CD14-positive monocyte (primary cell): ENCODE data around the gene ZNF768. TPM values are rescaled to one million over a fixed set of nuclear protein-coding genes. Genes with fewer than 3 reads are reported as not detected.

ENCODE experiments used
- DNase-seq, 3 donors: peaks; one replicate each; pipeline ENCODE4 v3.0.0-alpha.2; 2011 to 2022
- H2AFZ ChIP-seq: 2 replicates; pipeline ENCODE4 v1.6.0; 2012; ENCODE audit warnings: mild to moderate bottlenecking, low read depth, low read length, inconsistent platforms; ENCODE audit not compliant: insufficient read depth, poor library complexity, severe bottlenecking
- H3K27ac ChIP-seq, 2 donors: 1 replicate in 1 of 2; 2 replicates in 1 of 2; pipeline ENCODE4 v1.5.1; 2012 to 2013; ENCODE audit warnings: low read length in 2 of 2, control low read depth in 1 of 2, inconsistent platforms in 1 of 2, low read depth in 1 of 2, mild to moderate bottlenecking in 1 of 2
- H3K27me3 ChIP-seq, 2 donors: one replicate each; pipeline versions ENCODE4 v1.6.0 to v1.6.1; 2011 to 2013; ENCODE audit warnings: low read length in 2 of 2; ENCODE audit not compliant: control insufficient read depth in 2 of 2, insufficient read depth in 2 of 2
- H3K36me3 ChIP-seq, 2 donors: replicated peaks in 1 of 2; 1 replicate in 1 of 2; 2 replicates in 1 of 2; pipeline versions ENCODE4 v1.5.1 to v1.6.1; 2012 to 2013; ENCODE audit warnings: low read length in 2 of 2, control low read depth in 1 of 2, inconsistent platforms in 1 of 2, mild to moderate bottlenecking in 1 of 2; ENCODE audit not compliant: insufficient read depth in 2 of 2, control insufficient read depth in 1 of 2
- H3K4me1 ChIP-seq, 2 donors: 1 replicate in 1 of 2; 2 replicates in 1 of 2; pipeline versions ENCODE4 v1.5.1 to v1.6.1; 2012 to 2013; ENCODE audit warnings: low read length in 2 of 2, control low read depth in 1 of 2, inconsistent platforms in 1 of 2, mild to moderate bottlenecking in 1 of 2, moderate library complexity in 1 of 2; ENCODE audit not compliant: insufficient read depth in 2 of 2, control insufficient read depth in 1 of 2
- H3K4me2 ChIP-seq: replicated peaks from 2 replicates; pipeline ENCODE3; 2012; ENCODE audit warnings: low read length, moderate library complexity, mild to moderate bottlenecking; ENCODE audit not compliant: poor library complexity, severe bottlenecking; ENCODE audit errors: extremely low read depth
- H3K4me3 ChIP-seq, 3 experiments: fragments of 200-600 bp in 1 of 3; sonication (generic) in 1 of 3; replicated peaks in 1 of 3; 1 replicate in 2 of 3; 2 replicates in 1 of 3; pipeline ENCODE4 v1.5.1; 2011 to 2013; ENCODE audit warnings: low read length in 3 of 3, mild to moderate bottlenecking in 3 of 3, control low read depth in 2 of 3, low read depth in 2 of 3, inconsistent platforms in 1 of 3, moderate library complexity in 1 of 3
- H3K79me2 ChIP-seq: 2 replicates; pipeline ENCODE4 v1.6.0; 2012; ENCODE audit warnings: mild to moderate bottlenecking, control low read depth, inconsistent platforms, low read length, moderate library complexity; ENCODE audit not compliant: insufficient read depth
- H3K9ac ChIP-seq: 2 replicates; pipeline ENCODE4 v1.6.0; 2017; ENCODE audit warnings: low read length, mild to moderate bottlenecking; ENCODE audit not compliant: insufficient read depth, poor library complexity, severe bottlenecking
- H3K9me3 ChIP-seq, 2 donors: replicated peaks in 1 of 2; 1 replicate in 1 of 2; 2 replicates in 1 of 2; pipeline versions ENCODE4 v1.5.1 to v1.6.1; 2012 to 2013; ENCODE audit warnings: low read length in 2 of 2, control low read depth in 1 of 2; ENCODE audit not compliant: control insufficient read depth in 1 of 2, insufficient read depth in 1 of 2
- H4K20me1 ChIP-seq: 2 replicates; pipeline ENCODE4 v1.6.0; 2012; ENCODE audit warnings: mild to moderate bottlenecking, low read length, control low read depth, moderate library complexity; ENCODE audit not compliant: insufficient read depth
- H3K27ac Mint-ChIP-seq, 7 donors: one replicate each; pipeline ENCODE4 v1.8.0; 2020; ENCODE audit warnings: mild to moderate bottlenecking in 7 of 7, mixed read lengths in 7 of 7, moderate library complexity in 6 of 7, inconsistent platforms in 2 of 7
- H3K27me3 Mint-ChIP-seq, 3 donors: one replicate each; pipeline ENCODE4 v1.8.0; 2021 to 2022; ENCODE audit warnings: low read depth in 3 of 3, mild to moderate bottlenecking in 3 of 3, mixed read lengths in 3 of 3, moderate library complexity in 3 of 3, inconsistent platforms in 1 of 3
- H3K36me3 Mint-ChIP-seq, 2 donors: one replicate each; pipeline ENCODE4 v1.8.0; 2020; ENCODE audit warnings: mixed read lengths in 2 of 2, inconsistent platforms in 1 of 2, mild to moderate bottlenecking in 1 of 2
- H3K4me1 Mint-ChIP-seq: one replicate; pipeline ENCODE4 v1.8.0; 2020; ENCODE audit warnings: mild to moderate bottlenecking, mixed read lengths
- H3K4me3 Mint-ChIP-seq, 2 donors: one replicate each; pipeline ENCODE4 v1.8.0; 2020; ENCODE audit warnings: mild to moderate bottlenecking in 2 of 2, mixed read lengths in 2 of 2, moderate library complexity in 1 of 2
- H3K9me3 Mint-ChIP-seq, 7 donors: one replicate each; pipeline ENCODE4 v1.8.0; 2020 to 2022; ENCODE audit warnings: mixed read lengths in 7 of 7, mild to moderate bottlenecking in 6 of 7, moderate library complexity in 6 of 7, inconsistent platforms in 2 of 7
- WGBS: methylation state at CpG from one replicate; pipeline ENCODE4 v1.1.5; 2013; ENCODE audit warnings: missing lambda C conversion rate; ENCODE audit not compliant: insufficient coverage; 5-methylcytosine and 5-hydroxymethylcytosine counted together
- intact Hi-C, 2 donors: fragments of 100-400 bp; cut with micrococcal nuclease; formaldehyde crosslinking; loops; one replicate each; pipeline versions ENCODE4 v1.15.0 to v1.15.1; 2023
- polyA plus RNA-seq, 3 donors: library from polyadenylated mRNA; depleted of rRNA in 1 of 3; unstranded in 2 of 3; stranded (reverse) in 1 of 3; fragments of 300-500 nt in 2 of 3; fragments of >200 nt in 1 of 3; fragmentation: Illumina TruSeq in 2 of 3; gene quantifications; 1 replicate in 2 of 3; 2 replicates in 1 of 3; pipeline ENCODE4 v1.2.3, GENCODE V29; 2012 to 2021
- TF ChIP-seq, protein P1 (sequence below): fragments of 200-600 bp; IDR thresholded peaks from one replicate; pipeline ENCODE4 v1.8.0; 2022; ENCODE audit warnings: antibody characterized with exemption, mild to moderate bottlenecking

Gene ZNF768
- polyA plus RNA-seq, 3 donors: 2.8 to 13.4 (median 3.0) TPM

DNA sequence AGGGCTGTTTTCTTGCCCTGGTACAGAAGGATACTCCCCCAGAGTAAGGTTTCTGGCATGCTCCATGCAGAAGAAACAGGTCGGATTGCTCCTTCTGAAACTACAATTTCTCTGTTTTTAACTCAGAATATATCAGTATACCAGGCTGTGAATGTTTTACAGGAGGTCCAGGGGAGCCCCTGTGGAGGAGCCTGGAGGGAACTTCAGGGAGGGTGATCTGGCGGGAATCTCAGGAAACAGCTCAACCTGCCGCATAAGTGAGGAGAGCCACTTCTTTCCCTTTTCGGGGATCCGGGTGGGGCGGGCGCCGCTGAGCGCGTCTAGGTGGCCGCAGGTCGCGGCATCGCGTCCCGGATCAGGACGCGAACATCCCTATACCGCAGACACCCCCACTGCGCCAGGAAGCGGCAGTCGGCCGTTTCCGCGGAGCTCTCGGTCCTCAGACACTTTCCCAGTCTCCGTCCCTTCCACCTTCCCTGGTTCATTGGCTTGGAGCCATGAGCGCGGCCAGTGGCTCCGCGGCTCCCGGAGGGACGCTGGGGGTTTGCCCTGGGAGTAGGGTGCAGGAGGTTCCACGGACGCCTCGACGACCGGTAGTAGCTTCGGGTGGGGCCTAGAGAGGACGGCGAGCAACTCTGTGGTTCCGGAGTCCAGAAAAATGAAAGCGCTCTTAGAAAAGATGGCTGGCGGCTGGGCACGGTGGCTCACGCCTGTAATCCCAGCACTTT is 34.9 kb upstream of the ZNF768 start:
- no peaks in the 10 kb centered on the region for H3K27me3 ChIP-seq
- H3K36me3 Mint-ChIP-seq: peaks cover 1 to 2% of the 10 kb centered on the region in 2 donors
- peaks cover 47% of the 10 kb centered on the region for H3K4me1 Mint-ChIP-seq
- H3K4me3 ChIP-seq: peak overlapping the region; percentile 43 to 82 (median 58)
- DNase-seq: peak in 2 of 3 donors; percentile 26 to 40
- peak overlapping the region; percentile 71 to 85 for H3K27ac ChIP-seq
- H3K36me3 ChIP-seq: peaks cover under 1% of the 10 kb centered on the region in 2 donors
- H3K9me3 ChIP-seq: no peaks in the 10 kb centered on the region
- H3K9me3 Mint-ChIP-seq: no peaks in the 10 kb centered on the region
- peak overlapping the region; percentile 94 for H2AFZ ChIP-seq
- H3K4me3 Mint-ChIP-seq: peak overlapping the region; percentile 94 to 97
- 3% methylated on average over 42 of the region's 46 CpGs for WGBS
- peak overlapping the region; percentile 84 for H3K4me2 ChIP-seq
- TF ChIP-seq, protein P1, sequence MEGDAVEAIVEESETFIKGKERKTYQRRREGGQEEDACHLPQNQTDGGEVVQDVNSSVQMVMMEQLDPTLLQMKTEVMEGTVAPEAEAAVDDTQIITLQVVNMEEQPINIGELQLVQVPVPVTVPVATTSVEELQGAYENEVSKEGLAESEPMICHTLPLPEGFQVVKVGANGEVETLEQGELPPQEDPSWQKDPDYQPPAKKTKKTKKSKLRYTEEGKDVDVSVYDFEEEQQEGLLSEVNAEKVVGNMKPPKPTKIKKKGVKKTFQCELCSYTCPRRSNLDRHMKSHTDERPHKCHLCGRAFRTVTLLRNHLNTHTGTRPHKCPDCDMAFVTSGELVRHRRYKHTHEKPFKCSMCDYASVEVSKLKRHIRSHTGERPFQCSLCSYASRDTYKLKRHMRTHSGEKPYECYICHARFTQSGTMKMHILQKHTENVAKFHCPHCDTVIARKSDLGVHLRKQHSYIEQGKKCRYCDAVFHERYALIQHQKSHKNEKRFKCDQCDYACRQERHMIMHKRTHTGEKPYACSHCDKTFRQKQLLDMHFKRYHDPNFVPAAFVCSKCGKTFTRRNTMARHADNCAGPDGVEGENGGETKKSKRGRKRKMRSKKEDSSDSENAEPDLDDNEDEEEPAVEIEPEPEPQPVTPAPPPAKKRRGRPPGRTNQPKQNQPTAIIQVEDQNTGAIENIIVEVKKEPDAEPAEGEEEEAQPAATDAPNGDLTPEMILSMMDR: no peak
- H4K20me1 ChIP-seq: no peaks in the 10 kb centered on the region
- peaks cover 2 to 5% (median 5%) of the 10 kb centered on the region in 3 donors for H3K27me3 Mint-ChIP-seq
- peaks cover 18% of the 10 kb centered on the region for H3K79me2 ChIP-seq
- H3K4me1 ChIP-seq: peaks cover 43 to 50% of the 10 kb centered on the region in 2 donors
- intact Hi-C loops: no loop called here
- H3K27ac Mint-ChIP-seq: peak overlapping the region; percentile 91 to 96 (median 95)
- H3K9ac ChIP-seq: peak overlapping the region; percentile 79

DNA sequence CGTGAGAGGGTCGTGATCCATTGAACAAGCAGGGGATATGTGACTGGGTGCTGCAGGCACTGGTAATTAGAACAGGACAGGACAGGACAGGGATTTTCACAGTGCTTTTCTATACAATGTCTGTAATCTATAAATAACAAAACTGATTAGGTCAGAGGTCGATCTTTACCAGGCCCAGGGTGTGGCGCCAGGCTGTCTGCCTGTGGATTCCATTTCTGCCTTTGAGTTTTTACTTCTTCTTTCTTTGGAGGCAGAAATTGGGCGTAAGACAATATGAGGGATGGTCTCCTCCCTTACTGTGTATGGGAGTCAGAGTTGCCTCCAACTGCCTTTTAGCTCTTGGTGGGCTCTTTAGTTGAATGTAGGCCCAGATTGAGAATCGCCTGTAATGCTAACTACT is 33.3 kb upstream of the ZNF768 start:
- H3K79me2 ChIP-seq: peaks cover 26% of the 10 kb centered on the region
- Mint-ChIP-seq H3K4me3 (no peak overlapping the region), H3K27me3 (peaks cover 0 to 5% (median 0%) of the 10 kb centered on the region in 3 donors), H3K4me1 (peaks cover 48% of the 10 kb centered on the region), H3K36me3 (peaks cover 9 to 15% of the 10 kb centered on the region in 2 donors), H3K9me3 (no peaks in the 10 kb centered on the region), H3K27ac (peak overlapping the region; percentile 92 to 98 (median 95))
- DNase-seq: peak in 2 of 3 donors; percentile 43 to 53
- peak overlapping the region in 1 of 3 experiments; percentile 93 for H3K4me3 ChIP-seq
- no peak overlapping the region for H3K9ac ChIP-seq
- TF ChIP-seq, protein P1: no peak
- peaks cover 9 to 16% of the 10 kb centered on the region in 2 donors for H3K36me3 ChIP-seq
- 0% methylated on average over 2 of the region's 6 CpGs for WGBS
- peak overlapping the region; percentile 46 for H2AFZ ChIP-seq
- H4K20me1 ChIP-seq: no peaks in the 10 kb centered on the region
- intact Hi-C loops: loop anchor here (2.0 to 10.0 kb wide), 4 partner anchors 13 to 55 kb away; partner anchors contain the start of genes ZNF689 (in 1 of the 2), ZNF747 (in 1 of the 2) and ZNF768 (in 1 of the 2)
- peak overlapping the region; percentile 8 for H3K4me2 ChIP-seq
- no peaks in the 10 kb centered on the region for H3K9me3 ChIP-seq
- H3K4me1 ChIP-seq: peaks cover 43 to 50% of the 10 kb centered on the region in 2 donors
- peak overlapping the region; percentile 76 to 80 for H3K27ac ChIP-seq
- no peaks in the 10 kb centered on the region for H3K27me3 ChIP-seq
